ENCODE measurements around the gene TSSC4.

TSSC4 gene

GRCh38 chr11:2436013-2436520, 35.5 kb downstream of the TSSC4 start:
- DNase-seq, result no peak

DNA sequence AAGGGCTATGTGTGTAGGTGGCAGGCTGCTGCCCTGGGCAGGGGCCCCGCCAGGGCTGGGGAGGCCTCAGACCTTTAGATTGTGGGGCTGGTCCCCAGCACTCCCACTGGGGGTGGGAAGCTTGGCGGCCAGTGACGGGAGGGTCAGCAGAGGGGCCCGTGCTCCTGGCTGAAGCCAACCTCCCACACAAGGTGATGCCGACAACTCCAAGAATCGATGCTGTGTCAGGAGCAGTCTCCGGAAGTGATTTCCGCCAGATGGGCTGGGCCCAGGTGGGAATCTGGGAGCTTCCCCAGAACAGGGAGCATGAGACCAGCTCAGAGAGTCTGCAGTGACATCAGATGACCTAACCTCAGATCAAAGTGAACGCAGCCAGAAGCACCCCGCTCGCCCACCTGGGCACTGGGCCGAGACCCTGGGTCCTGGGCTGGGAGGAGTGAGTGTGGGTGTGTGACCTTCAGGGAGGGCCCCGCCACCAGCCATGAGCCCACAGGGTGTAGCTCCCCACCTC, 36.0 kb downstream of the TSSC4 start:
- DNase-seq, result no peak

DNA sequence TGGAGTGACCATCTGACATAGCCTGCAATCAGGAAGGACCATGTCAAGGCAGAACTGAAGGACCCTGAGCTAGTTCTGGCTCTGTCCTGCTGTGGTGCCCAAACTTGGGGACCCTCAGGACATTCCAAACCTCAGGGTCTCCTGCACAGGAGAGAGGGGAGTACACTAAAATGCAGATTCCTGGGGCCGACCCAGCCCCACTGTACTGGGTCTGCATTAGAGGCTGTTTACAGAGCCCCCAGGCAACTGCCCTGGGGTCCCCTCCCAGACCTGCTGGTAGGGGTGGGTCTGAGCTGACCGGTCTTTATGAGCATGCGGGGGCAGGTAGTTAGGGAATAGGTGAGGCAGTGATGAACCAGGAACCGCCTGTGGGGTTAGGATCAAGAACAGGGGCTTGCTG, 37.0 kb downstream of the TSSC4 start:
- DNase-seq, result no peak

DNA sequence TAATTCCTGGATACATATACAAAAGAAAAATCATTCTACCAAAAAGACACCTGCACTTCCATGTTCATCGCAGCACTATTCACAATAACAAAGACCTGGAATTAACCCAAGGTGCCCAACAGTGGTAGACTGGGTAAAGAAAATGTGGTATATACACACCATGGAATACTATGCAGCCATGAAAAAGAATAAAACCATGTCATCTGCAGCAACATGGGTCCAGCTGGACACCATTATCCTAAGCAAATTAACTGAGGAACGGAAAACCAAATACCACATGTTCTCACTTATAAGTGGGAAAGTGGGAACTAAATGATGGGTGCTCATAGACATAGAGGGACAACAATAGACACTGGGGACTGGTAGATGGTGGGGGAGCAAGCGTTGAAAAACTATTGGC, 39.3 kb downstream of the TSSC4 start:
- no peak for DNase-seq

- no peak for DNase-seq
Observed at GRCh38 chr11:2440646-2441045, 40.1 kb downstream of the TSSC4 start.

DNA sequence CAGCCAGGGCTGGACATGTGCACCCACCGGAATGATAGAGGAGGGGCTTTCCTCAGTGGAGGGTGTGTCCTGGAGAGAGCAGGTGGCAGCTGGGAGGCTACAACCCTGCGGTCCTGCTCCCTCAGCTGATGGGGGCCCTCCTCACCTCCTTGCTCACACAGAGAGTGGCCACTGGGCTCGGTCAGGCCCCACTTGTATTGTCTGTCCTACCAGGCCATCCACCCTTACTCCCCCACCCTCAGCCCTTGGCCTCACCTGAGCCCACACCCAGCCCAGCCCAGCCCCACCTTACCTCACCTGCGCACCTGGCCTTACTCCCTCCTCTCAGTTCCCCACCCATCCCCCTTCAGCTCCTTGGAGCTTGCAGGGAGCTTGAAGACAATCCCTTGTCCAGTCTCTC, 40.6 kb downstream of the TSSC4 start:
- DNase-seq, result no peak

DNA sequence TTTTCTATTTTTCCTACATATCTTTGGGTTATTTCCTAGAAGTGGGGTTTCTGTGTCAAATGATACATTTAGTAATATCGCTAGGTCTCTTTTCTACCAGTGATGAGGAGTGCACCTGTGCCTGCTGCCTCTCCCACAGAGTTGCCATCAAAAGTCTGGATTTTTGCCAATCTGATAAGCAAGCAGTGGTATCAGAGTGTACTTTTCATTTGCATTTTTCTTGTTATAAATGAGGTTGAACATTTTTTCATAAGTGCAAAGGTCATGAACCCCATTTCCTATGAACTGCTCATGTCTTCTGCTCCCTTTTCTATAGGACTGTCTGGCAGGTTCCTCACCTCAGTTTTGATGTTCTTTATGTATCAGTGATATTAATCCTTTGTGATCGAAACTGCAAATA, 42.0 kb downstream of the TSSC4 start:
- no peak for DNase-seq

- no peak for DNase-seq
Observed at GRCh38 chr11:2443406-2443805, 42.9 kb downstream of the TSSC4 start.

DNA sequence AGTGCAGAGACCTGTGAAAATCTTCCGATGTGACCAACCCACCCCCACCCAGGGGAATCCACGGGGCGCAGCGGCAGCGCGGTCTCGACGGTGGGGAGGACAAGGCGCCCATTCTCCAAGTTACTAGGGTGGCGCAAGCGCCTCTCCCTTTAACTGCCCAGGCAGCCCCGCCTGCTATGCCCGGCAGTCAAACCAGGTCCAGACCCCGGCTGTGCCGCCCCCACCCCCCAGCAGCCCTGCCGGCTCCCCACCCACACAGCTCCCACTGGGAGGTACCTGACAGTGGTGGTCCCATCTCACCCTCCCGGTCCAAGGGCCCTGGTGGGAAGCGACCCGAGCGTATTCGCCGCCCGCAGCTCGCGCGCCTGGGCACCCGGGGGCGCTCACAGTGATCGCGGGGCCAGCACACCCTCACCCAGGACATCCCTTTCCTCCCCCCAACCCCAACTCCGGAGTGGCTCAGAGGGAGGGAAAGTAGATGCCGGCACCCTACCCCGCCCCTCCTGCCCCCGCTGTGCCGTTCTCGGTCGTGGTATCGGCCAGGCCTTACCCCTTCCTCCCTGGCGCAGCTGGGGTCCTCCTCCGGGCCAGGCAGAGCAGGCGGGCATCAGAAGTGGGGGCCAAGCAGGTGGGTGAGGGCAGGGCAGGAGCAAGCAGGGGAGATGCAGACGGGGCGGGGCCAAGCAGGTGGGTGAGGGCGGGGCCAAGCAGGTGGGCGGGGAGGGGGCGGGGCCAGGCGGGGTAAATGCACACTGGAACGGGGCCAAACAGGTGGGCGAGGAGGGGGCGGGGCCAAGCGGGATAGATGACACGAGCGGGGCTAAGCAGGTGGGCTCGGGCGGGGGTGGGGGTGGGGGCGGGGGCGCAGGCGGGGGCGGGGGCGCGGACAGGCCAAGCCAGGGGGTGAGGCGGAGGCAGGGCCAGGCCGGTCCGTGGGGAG, 43.6 kb downstream of the TSSC4 start, which contains the start of gene TRPM5:
TRPM5 (minus strand) TSS at position 634 of the 940 bp plus-strand sequence. CDS start 21,478 bp downstream, outside the sequence.
- no peak for DNase-seq

DNA sequence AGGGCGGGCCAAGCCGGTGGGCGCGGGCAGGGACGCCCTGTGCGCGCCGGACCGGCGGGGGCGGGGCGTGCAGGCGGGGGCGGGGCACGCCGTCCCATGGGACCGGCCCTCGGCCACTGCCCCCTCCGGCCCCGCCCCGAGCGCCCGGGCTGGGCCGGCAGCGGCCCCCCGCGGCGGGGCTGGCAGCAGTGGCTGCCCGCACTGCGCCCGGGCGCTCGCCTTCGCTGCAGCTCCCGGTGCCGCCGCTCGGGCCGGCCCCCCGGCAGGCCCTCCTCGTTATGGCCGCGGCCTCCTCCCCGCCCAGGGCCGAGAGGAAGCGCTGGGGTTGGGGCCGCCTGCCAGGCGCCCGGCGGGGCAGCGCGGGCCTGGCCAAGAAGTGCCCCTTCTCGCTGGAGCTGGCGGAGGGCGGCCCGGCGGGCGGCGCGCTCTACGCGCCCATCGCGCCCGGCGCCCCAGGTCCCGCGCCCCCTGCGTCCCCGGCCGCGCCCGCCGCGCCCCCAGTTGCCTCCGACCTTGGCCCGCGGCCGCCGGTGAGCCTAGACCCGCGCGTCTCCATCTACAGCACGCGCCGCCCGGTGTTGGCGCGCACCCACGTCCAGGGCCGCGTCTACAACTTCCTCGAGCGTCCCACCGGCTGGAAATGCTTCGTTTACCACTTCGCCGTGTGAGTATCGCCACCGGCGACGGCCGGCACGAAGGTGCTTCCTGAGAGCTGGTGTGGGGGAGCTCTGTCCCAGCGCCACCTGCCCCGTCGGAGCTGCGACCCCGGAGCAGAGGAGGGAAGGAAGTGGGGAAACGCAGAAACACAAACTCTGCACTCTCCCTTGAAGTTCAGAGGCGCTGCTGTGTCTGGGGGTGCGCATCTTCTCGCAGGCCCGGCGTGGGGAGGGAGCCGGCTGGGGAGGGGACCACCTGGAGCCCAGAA, 44.5 kb downstream of the TSSC4 start, which contains the start of gene KCNQ1:
KCNQ1 (plus strand) TSS at position 188 of the 925 bp plus-strand sequence; CDS start at position 279, 91 bp downstream.
- no peak for DNase-seq

DNA sequence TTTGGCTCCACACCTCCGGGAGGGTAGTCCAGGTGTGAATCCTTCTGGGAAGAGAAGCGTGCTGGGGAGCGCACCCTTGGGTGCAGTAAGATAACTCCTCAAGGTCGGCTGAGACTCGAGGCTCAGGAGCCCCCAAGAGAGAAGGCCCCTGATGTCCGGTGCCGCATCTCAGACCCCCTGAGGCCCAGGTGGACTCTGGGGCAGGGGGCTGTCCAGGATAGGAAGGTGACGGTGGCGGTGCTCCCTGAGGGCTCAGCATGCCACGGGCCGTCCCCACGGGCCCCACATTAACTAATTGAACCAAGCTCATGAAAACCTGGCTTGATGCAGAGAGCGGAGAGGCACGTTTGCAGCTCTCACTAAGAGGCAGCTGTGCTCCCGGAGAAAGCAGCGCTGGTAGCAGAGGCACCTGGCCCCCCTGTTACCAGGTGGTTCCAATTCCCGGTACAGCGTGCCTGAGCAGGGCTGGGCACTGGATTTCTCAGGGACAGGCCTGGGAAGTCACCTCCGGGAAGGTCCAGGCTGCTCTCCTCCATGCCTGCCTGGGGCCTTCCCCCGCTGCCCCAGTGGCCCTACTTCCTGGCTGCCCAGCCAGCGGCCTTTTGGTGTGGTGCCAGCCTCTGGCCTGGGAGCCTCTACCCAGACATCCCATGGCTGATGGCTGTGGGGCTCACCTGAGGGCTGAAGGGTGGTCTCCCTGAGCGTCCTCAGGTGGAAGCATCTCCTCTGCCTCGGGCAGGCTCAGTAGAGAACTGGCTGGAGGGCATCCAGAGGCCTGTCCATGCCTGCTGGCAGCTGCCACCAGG, 45.4 kb downstream of the TSSC4 start:
- no peak for DNase-seq

DNA sequence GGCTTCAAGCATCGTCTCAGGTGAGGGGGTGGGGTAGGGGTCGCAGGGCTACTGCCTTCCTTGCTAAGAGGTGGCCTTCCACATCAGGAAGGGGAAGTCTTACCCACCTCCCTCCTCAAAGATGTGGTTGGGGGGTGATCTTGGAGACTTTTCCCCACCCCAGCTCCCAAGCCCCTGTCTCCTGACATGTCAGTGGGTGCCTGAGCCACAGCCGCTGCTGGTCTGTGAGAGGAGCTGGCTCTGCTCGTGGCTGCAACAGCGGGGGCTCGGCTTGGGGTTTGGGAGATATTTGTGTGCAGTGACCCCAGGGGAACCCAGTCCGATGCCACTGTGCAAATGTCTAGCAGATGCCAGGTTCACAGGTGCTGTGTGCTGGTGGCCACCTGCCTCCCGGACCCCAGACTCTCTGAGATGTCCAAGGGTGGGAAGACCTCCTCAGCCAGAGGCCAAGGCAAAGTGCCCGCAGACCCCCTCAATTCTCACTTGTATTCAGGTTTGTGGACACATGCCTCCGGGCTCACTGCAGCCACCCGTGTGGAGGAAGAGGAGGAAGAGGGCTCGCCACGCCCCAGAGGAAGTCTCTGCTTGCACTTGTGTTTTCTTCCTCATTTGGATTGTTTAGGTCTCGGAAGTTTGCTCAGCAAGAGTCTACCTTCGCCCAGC, 46.2 kb downstream of the TSSC4 start:
- no peak for DNase-seq

GRCh38 chr11:2447253-2447950, 46.9 kb downstream of the TSSC4 start:
- DNase-seq, result no peak

DNA sequence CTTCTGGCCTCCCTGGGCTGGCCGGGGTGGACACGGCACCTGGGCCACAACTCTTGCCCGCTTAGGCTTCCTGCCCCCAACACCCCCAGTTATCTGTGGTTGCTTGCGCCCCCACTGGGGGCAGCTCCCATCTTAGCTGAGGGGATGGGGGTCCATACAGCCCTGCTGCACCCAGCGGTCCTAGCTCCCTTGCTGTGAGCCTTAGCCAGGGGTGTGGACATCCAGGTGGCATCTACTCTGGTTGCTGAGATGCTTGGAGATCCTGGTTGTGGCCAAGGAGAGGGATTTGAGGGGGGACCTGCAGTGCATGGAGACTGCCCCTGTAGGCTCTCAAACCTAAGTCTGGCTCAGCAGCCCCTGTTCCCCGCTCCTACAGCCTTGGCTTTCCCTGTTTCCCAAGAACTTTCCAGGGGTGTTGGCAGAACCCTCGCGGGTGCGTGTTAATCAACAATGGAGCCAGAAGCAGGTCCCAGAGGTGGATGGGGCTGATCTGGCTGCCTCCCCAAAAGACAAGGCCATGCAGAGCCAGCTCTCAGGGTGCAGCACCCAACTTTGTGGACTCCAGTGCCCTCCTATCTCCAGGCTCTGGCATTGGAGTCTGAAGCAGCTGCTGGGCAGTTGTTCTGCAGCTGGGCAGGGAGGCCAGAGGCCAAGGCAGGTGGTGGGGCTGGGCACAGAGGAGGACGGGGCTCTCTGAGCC, 47.6 kb downstream of the TSSC4 start:
- DNase-seq, result no peak

- no peak for DNase-seq
Observed at GRCh38 chr11:2448661-2449547, 48.4 kb downstream of the TSSC4 start.

DNA sequence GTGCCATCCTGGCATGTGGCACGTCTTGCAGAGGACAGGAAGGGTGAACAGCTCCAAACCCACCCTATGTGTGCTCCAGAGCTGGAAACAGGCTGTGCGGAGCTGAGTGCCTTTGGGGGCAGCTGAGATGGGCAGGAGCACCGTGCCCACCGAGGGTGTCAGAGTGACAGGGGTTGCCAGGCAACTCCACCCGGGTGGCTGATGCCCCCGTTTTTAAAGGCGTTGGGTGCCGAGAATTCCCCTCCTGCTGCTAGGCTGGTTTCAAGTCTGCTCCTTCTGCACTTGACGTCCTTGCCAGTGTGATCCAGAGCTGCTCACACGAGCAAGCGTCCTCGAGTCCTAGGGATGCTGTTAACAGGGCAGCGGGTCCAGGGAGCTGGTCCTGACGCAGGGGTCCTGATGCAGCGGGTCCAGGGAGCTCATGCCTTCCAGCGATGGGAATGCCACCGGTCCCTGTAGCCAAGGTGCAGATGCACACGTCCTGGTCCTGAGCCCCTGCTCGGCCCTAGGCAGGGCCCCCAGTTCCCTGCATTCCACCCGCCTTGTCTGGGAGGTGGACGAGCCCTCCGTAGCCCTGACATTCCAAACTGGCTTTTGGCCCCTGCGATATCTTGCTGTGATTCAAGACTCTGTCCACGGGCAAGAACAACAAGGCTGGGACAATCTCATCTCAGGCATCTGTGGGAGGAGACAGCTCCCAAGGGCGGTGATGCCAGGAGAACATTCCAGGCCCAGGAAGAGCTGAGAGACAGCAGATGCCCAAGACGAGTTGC, 49.2 kb downstream of the TSSC4 start:
- DNase-seq, result no peak

DNA sequence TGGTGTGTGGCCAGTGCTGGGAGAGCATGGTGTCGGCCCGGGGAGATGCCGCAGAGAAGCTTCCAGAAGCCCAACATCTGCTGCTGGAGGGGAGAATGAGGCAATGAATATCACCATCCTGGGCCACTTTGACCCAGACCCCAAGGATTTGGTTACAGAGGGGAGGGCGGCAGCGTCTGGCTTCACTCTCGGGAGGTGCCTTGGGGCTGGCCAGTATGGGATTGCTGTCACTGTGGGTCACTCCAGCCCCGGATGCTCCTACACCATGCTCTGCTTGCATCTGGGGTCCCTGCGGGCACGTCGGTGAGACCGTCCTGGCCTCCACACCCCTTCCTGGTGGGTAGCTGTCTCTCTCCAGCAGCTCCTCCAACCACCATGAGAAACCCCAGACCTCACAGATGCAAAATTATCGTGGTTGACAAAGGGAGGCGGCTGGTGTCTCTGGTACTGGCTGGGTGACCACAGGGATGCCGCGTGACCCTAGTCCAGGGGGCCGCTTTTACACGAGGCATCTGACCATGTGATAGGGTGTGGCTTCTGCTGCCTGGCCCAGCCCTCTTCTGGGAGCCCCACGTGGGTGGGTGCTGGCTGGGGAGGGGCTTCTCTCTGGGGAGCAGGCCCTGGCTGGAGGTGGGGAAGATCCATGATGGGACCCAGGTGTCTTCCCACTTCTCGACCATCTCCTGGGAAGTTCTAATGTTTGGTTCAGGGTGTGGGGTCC, 49.9 kb downstream of the TSSC4 start:
- no peak for DNase-seq

DNA sequence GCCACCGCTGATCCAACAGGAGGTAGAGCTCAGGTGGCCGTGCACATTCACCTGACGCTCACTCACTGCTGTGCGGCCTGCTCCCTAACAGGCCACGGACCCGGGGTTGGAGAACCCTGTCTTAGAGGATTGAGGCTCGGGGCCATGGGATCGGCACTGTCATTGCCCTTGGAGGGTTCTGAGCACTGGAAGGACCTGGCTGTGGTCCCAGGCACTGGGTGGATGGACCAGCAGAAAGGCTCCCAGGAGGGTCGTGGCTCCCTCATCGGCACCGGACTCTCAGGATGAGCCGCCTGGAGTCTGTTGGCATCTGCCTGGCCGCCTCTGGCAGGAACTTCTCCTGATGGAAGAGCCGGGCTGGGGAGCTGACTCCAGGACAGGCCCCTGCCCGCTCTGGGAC, 50.8 kb downstream of the TSSC4 start:
- DNase-seq, result no peak

Measured in NCI-H2029 treated with DMSO at 0.1 percent for 48 hours (cell line).